B cell (primary cell): ENCODE results near the gene KLHDC8B.

Experiments
- CTCF ChIP-seq: fragments of 200-600 bp; IDR thresholded peaks from one replicate; pipeline ENCODE4 v1.8.0; 2022; ENCODE audit warnings: antibody characterized with exemption, mild to moderate bottlenecking
- EZH2 ChIP-seq: IDR thresholded peaks from 2 replicates; pipeline ENCODE4 v1.6.1; 2012; ENCODE audit warnings: borderline replicate concordance, low read depth, mild to moderate bottlenecking, moderate library complexity, low read length; ENCODE audit not compliant: insufficient read depth, poor library complexity, severe bottlenecking

GRCh38 chr3:49222002-49222401, 50.6 kb downstream of the KLHDC8B start:
- TF ChIP-seq CTCF (no peak), EZH2 (no peak)
